HepG2 (cell line): Measurements from ENCODE around the gene LMF2. TPM values are rescaled to one million over a fixed set of nuclear protein-coding genes. Genes with fewer than 3 reads are reported as not detected.

Experiments used
- ATAC-seq: fragments of 200-7000 bp; cut with Tn5 transposase; 3 replicates; pipeline ENCODE4 v1.9.1; 2020; ENCODE audit warnings: mild to moderate bottlenecking, moderate library complexity
- BruUV-seq: library from RNA; stranded (reverse); fragments of 400-500 nt; replicated peaks from 2 replicates; lab custom pipeline; 2021; lab: Mats Ljungman, UMichigan
- CTCF ChIA-PET: fragments of 300-600 bp; formaldehyde crosslinking; extraction: SDS; loops from one replicate; lab custom pipeline; 2021; ENCODE audit warnings: low total read pairs, inconsistent platforms, low intra/inter-chr PET ratio; lab: Yijun Ruan, JAX
- POLR2A ChIA-PET: fragments of 350-600 bp; sonication (Branson Sonifier 250); formaldehyde crosslinking; loops from one replicate; lab custom pipeline; 2020; ENCODE audit warnings: antibody characterized with exemption, inconsistent platforms; lab: Yijun Ruan, JAX
- DNase-seq: peaks from one replicate; pipeline ENCODE4 v3.0.0-alpha.2; 2015; ENCODE audit warnings: low spot score
- FAIRE-seq: peaks from 3 replicates; lab custom pipeline; 2011; peaks lifted over from hg19 to GRCh38; lab: Jason Lieb, UNC
- H2AFZ ChIP-seq: one replicate; pipeline ENCODE4 v1.6.1; 2011; ENCODE audit warnings: low read length, inconsistent platforms
- H3K27ac ChIP-seq: fragments of 300-600 bp; 3 replicates; pipeline ENCODE4 v1.8.0; 2011; ENCODE audit warnings: mixed run types, mild to moderate bottlenecking, mixed read lengths, low read length, inconsistent platforms; ENCODE audit not compliant: insufficient read depth; ENCODE audit errors: extremely low read length
- H3K27me3 ChIP-seq, 2 experiments: fragments of 200-600 bp in 1 of 2; 2 replicates in 1 of 2; 3 replicates in 1 of 2; pipeline versions ENCODE4 v1.6.0 to v1.8.0; 2011; ENCODE audit warnings: low read length in 2 of 2, mild to moderate bottlenecking in 2 of 2, moderate library complexity in 2 of 2, inconsistent platforms in 1 of 2; ENCODE audit not compliant: insufficient read depth in 2 of 2, control insufficient read depth in 1 of 2
- H3K36me3 ChIP-seq, 2 experiments: fragments of 200-600 bp in 1 of 2; replicated peaks in 1 of 2; 2 replicates in 1 of 2; 3 replicates in 1 of 2; pipeline versions ENCODE4 v1.5.1 to v1.8.0; 2011; ENCODE audit warnings: low read length in 2 of 2, inconsistent platforms in 1 of 2; ENCODE audit not compliant: insufficient read depth in 2 of 2, control insufficient read depth in 1 of 2
- H3K4me1 ChIP-seq: 2 replicates; pipeline ENCODE4 v1.5.1; 2012; ENCODE audit warnings: low read length, inconsistent platforms; ENCODE audit not compliant: insufficient read depth
- H3K4me2 ChIP-seq: 2 replicates; pipeline ENCODE4 v1.6.0; 2011; ENCODE audit warnings: low read depth, low read length, inconsistent platforms
- H3K4me3 ChIP-seq, 3 experiments: fragments of 200-600 bp in 1 of 3; sonication (generic), shearing (Covaris generic) in 1 of 3; replicated peaks in 1 of 3; 2 replicates each; pipeline ENCODE4 v1.5.1; 2011 to 2016; ENCODE audit warnings: low read length in 3 of 3, inconsistent platforms in 2 of 3, low read depth in 2 of 3, mild to moderate bottlenecking in 2 of 3, control low read depth in 1 of 3, mixed read lengths in 1 of 3; ENCODE audit not compliant: insufficient read depth in 1 of 3
- H3K79me2 ChIP-seq: one replicate; pipeline ENCODE4 v1.6.1; 2011; ENCODE audit warnings: low read length, inconsistent platforms; ENCODE audit not compliant: insufficient read depth
- H3K9ac ChIP-seq: 2 replicates; pipeline ENCODE4 v1.6.0; 2011; ENCODE audit warnings: mild to moderate bottlenecking, low read depth, low read length, inconsistent platforms; ENCODE audit not compliant: insufficient read depth
- H3K9me3 ChIP-seq: 2 replicates; pipeline ENCODE4 v1.5.1; 2012; ENCODE audit warnings: mild to moderate bottlenecking, low read length
- H4K20me1 ChIP-seq: 2 replicates; pipeline ENCODE4 v1.6.0; 2011; ENCODE audit warnings: inconsistent platforms, mild to moderate bottlenecking, low read length, moderate library complexity; ENCODE audit not compliant: insufficient read depth
- AKAP8 ChIP-seq: sonication (generic); formaldehyde crosslinking; IDR thresholded peaks from 2 replicates; pipeline ENCODE4 v1.5.1; 2020; ENCODE audit warnings: mild to moderate bottlenecking, missing genetic modification reagents
- DNMT1 ChIP-seq: sonication (generic); formaldehyde crosslinking; IDR thresholded peaks from 2 replicates; pipeline ENCODE4 v1.5.1; 2020; ENCODE audit warnings: mild to moderate bottlenecking, missing genetic modification reagents
- MTF2 ChIP-seq: sonication (generic); formaldehyde crosslinking; IDR thresholded peaks from 2 replicates; pipeline ENCODE4 v1.5.0; 2020; ENCODE audit warnings: missing genetic modification reagents, borderline replicate concordance
- RARA ChIP-seq: IDR thresholded peaks from 2 replicates; pipeline ENCODE4 v1.6.1; 2016; ENCODE audit warnings: missing genetic modification reagents, missing compliant biosample characterization
- RBFOX2 ChIP-seq: fragments of 200-400 bp; formaldehyde crosslinking; IDR thresholded peaks from 2 replicates; pipeline ENCODE4 v1.6.1; 2017; ENCODE audit warnings: low read depth, mild to moderate bottlenecking, low read length
- RXRA ChIP-seq: sonication (generic); formaldehyde crosslinking; IDR thresholded peaks from 2 replicates; pipeline ENCODE4 v1.5.1; 2020; ENCODE audit warnings: missing genetic modification reagents
- ZNF530 ChIP-seq: sonication (generic); formaldehyde crosslinking; IDR thresholded peaks from 2 replicates; pipeline ENCODE4 v1.5.0; 2020; ENCODE audit warnings: low read depth, mild to moderate bottlenecking, missing genetic modification reagents
- WGBS: methylation state at CpG from one replicate; pipeline ENCODE4 v1.1.6; 2017; ENCODE audit warnings: low lambda C conversion rate; 5-methylcytosine and 5-hydroxymethylcytosine counted together
- in situ Hi-C: cut with HindIII; loops from 2 replicates; pipeline ENCODE4 v1.10.0; 2017; ENCODE audit warnings: low pct_unique_long_range_greater_than_20kb; ENCODE audit not compliant: extremely low pct_ligation_motif_present
- intact Hi-C: fragments of 100-400 bp; cut with micrococcal nuclease; formaldehyde crosslinking; loops from one replicate; pipeline ENCODE4 v1.10.0; 2022; ENCODE audit not compliant: unreplicated experiment
- polyA plus RNA-seq, 8 experiments: library from polyadenylated mRNA; depleted of rRNA in 3 of 8; stranded (reverse) in 7 of 8; unstranded in 1 of 8; fragments of >200 nt; fragmentation: Illumina TruSeq in 4 of 8; extraction: Trizol in 4 of 8; gene quantifications; 2 replicates each; pipeline versions ENCODE4 v1.2.1 to v1.2.3, GENCODE V29; 2011 to 2016; ENCODE audit warnings: low read depth in 4 of 8, missing spikeins in 1 of 8, mixed read lengths in 1 of 8; ENCODE audit not compliant: insufficient read depth in 1 of 8
- total RNA-seq, 5 experiments: library from RNA; depleted of rRNA; stranded (reverse); fragments of >200 nt; fragmentation: Illumina TruSeq; extraction: Trizol; gene quantifications; 2 replicates each; pipeline ENCODE4 v1.2.3, GENCODE V29; 2016; ENCODE audit warnings: low read depth in 1 of 5
- TF ChIP-seq, protein P1 (sequence below): sonication (generic); formaldehyde crosslinking; IDR thresholded peaks from 2 replicates; pipeline ENCODE4 v1.4.0; 2020; ENCODE audit warnings: missing genetic modification reagents
- TF ChIP-seq, protein P2 (sequence below): sonication (generic); formaldehyde crosslinking; IDR thresholded peaks from 2 replicates; pipeline ENCODE4 v1.4.0; 2020; ENCODE audit warnings: missing genetic modification reagents, borderline replicate concordance
- TF ChIP-seq, protein P3 (sequence below): sonication (generic); formaldehyde crosslinking; IDR thresholded peaks from 2 replicates; pipeline ENCODE4 v1.4.0; 2020; ENCODE audit warnings: missing genetic modification reagents

LMF2 gene
- total and polyA plus RNA-seq, 2 of the 13 experiments (the other 11 are each of a cell fraction or from before 2014, with no cell fraction given) = 23.3 to 30.6 TPM

DNA sequence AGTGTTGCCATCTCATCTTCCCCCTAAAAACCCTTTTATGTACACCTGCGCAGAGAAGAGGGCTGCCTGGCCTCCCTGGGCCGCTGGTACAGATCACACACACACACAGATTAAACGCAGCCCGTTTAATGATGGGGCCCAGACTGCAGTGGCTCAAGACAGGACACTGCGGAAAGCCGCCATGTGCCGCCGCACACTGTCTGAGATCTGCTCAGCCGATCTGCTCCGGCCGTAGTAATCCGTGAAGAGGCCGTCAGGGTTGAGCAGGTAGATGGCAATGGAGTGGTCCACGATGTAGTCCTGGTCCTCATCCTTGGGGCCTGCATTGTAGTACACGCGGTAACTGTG lies 15.9 kb upstream of the LMF2 start:
- no TSS peak for BruUV-seq
- TF ChIP-seq, protein P1, sequence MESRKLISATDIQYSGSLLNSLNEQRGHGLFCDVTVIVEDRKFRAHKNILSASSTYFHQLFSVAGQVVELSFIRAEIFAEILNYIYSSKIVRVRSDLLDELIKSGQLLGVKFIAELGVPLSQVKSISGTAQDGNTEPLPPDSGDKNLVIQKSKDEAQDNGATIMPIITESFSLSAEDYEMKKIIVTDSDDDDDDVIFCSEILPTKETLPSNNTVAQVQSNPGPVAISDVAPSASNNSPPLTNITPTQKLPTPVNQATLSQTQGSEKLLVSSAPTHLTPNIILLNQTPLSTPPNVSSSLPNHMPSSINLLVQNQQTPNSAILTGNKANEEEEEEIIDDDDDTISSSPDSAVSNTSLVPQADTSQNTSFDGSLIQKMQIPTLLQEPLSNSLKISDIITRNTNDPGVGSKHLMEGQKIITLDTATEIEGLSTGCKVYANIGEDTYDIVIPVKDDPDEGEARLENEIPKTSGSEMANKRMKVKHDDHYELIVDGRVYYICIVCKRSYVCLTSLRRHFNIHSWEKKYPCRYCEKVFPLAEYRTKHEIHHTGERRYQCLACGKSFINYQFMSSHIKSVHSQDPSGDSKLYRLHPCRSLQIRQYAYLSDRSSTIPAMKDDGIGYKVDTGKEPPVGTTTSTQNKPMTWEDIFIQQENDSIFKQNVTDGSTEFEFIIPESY (CRISPR knock-in tag) = 0 out of 2 replicates have a peak, but pooled peaks have one; percentile 11
- TF ChIP-seq, protein P2, sequence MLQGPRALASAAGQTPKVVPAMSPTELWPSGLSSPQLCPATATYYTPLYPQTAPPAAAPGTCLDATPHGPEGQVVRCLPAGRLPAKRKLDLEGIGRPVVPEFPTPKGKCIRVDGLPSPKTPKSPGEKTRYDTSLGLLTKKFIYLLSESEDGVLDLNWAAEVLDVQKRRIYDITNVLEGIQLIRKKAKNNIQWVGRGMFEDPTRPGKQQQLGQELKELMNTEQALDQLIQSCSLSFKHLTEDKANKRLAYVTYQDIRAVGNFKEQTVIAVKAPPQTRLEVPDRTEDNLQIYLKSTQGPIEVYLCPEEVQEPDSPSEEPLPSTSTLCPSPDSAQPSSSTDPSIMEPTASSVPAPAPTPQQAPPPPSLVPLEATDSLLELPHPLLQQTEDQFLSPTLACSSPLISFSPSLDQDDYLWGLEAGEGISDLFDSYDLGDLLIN (CRISPR knock-in tag) = no peak
- in situ Hi-C loops (no loop called here), intact Hi-C loops (no loop called here)
- H3K9me3 ChIP-seq = no peaks in the 10 kb centered on the region
- H2AFZ ChIP-seq = no peak overlapping the region
- peaks cover 12 to 38% of the 10 kb centered on the region in 2 experiments; a peak in 4 of 5 replicates for H3K36me3 ChIP-seq
- CTCF ChIA-PET = no interaction called here
- H3K4me3 ChIP-seq = peak overlapping the region in 1 of 3 experiments; percentile 83; a peak in 1 of 6 replicates
- H3K27me3 ChIP-seq = no peaks in the 10 kb centered on the region
- H3K4me2 ChIP-seq = no peak overlapping the region
- no peak for ATAC-seq
- H3K4me1 ChIP-seq = peaks cover 33% of the 10 kb centered on the region
- H4K20me1 ChIP-seq = peaks cover 19% of the 10 kb centered on the region
- no peak for FAIRE-seq
- WGBS = 96% methylated on average over 5 of the region's 16 CpGs
- peaks cover 20% of the 10 kb centered on the region for H3K79me2 ChIP-seq
- no peak for DNase-seq
- H3K9ac ChIP-seq = no peak overlapping the region
- POLR2A ChIA-PET = interaction anchor here (1.0 to 4.2 kb wide), 2 partner anchors 16 to 39 kb away, joined by 3 to 97 read pairs; partner anchors contain the start of genes LMF2 and NCAPH2
- H3K27ac ChIP-seq = no peak overlapping the region

DNA sequence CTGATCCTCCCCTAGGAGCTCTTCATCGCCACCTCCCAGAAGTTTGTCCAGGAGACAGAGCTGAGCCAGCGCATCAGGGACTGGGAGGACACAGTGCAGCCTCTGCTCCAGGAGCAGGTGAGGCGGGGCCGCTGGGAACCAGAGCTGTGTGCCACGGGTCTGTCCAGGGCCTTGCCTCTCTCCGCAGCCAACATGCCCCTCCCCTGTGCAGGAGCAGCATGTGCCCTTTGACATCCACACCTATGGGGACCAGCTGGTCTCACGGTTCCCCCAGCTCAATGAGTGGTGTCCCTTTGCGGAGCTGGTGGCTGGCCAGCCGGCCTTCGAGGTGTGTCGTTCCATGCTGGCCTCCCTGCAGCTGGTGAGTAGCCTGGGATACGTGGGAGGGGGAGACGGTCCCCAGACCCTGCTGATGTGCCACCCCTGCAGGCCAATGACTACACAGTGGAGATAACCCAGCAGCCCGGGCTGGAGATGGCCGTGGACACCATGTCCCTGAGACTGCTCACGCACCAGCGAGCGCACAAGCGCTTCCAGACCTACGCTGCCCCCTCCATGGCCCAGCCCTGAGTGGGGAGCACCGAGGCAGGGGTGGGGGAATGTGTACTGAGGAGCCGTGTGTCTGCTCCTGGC lies 15.4 kb upstream of the LMF2 start:
- in situ Hi-C loops = no loop called here
- H3K27ac ChIP-seq = no peak overlapping the region
- peaks cover 16 to 43% of the 10 kb centered on the region in 2 experiments; a peak in 4 of 5 replicates for H3K36me3 ChIP-seq
- no TSS peak for BruUV-seq
- no peaks in the 10 kb centered on the region for H3K9me3 ChIP-seq
- no peak overlapping the region for H3K4me3 ChIP-seq
- H3K79me2 ChIP-seq = peaks cover 20% of the 10 kb centered on the region
- peaks cover 28% of the 10 kb centered on the region for H3K4me1 ChIP-seq
- H3K4me2 ChIP-seq = no peak overlapping the region
- intact Hi-C loops = no loop called here
- no peak overlapping the region for H3K9ac ChIP-seq
- peaks cover 19% of the 10 kb centered on the region for H4K20me1 ChIP-seq
- H2AFZ ChIP-seq = no peak overlapping the region
- ATAC-seq (no peak), FAIRE-seq (no peak), DNase-seq (no peak)
- WGBS = 98% methylated on average over 11 of the region's 22 CpGs
- CTCF ChIA-PET = no interaction called here
- H3K27me3 ChIP-seq = no peaks in the 10 kb centered on the region
- POLR2A ChIA-PET = interaction anchor here (1.0 kb wide), 1 partner anchor 38 kb away, joined by 3 read pairs; no protein-coding TSS in a partner anchor
- TF ChIP-seq RBFOX2 = peak; percentile 46
- TF ChIP-seq RARA = no peak
- TF ChIP-seq ZNF530 = no peak
- TF ChIP-seq, protein P3, sequence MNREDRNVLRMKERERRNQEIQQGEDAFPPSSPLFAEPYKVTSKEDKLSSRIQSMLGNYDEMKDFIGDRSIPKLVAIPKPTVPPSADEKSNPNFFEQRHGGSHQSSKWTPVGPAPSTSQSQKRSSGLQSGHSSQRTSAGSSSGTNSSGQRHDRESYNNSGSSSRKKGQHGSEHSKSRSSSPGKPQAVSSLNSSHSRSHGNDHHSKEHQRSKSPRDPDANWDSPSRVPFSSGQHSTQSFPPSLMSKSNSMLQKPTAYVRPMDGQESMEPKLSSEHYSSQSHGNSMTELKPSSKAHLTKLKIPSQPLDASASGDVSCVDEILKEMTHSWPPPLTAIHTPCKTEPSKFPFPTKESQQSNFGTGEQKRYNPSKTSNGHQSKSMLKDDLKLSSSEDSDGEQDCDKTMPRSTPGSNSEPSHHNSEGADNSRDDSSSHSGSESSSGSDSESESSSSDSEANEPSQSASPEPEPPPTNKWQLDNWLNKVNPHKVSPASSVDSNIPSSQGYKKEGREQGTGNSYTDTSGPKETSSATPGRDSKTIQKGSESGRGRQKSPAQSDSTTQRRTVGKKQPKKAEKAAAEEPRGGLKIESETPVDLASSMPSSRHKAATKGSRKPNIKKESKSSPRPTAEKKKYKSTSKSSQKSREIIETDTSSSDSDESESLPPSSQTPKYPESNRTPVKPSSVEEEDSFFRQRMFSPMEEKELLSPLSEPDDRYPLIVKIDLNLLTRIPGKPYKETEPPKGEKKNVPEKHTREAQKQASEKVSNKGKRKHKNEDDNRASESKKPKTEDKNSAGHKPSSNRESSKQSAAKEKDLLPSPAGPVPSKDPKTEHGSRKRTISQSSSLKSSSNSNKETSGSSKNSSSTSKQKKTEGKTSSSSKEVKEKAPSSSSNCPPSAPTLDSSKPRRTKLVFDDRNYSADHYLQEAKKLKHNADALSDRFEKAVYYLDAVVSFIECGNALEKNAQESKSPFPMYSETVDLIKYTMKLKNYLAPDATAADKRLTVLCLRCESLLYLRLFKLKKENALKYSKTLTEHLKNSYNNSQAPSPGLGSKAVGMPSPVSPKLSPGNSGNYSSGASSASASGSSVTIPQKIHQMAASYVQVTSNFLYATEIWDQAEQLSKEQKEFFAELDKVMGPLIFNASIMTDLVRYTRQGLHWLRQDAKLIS = no peak
- TF ChIP-seq RXRA (CRISPR knock-in tag) = no peak; the same call in 1 of the 2 replicates
- TF ChIP-seq DNMT1 = no peak
- no peak for TF ChIP-seq MTF2 (CRISPR knock-in tag)
- 0 out of 2 replicates have a peak, but pooled peaks have one; percentile 23 for TF ChIP-seq AKAP8 (CRISPR knock-in tag)
